ENCODE data around the gene KCNJ16. TPM values are rescaled to one million over a fixed set of nuclear protein-coding genes. Genes with fewer than 3 reads are reported as not detected.

Gene KCNJ16
- total RNA-seq, 1 donor from 2014 or later = not detected

- DNase-seq (ENCODE audit: low read depth) = peak; percentile 63
- H3K4me3 ChIP-seq (ENCODE audit: low read depth, low read length) = no peak overlapping the region
- no peaks in the 10 kb centered on the region for H3K36me3 ChIP-seq (ENCODE audit: control insufficient read depth, insufficient read depth, low read length)
- no peak for FAIRE-seq
- no peaks in the 10 kb centered on the region for H3K27me3 ChIP-seq (ENCODE audit: control insufficient read depth, insufficient read depth, low read length)
- TF ChIP-seq CTCF (IDR thresholded peaks at IDR 0.05; ENCODE audit: insufficient read depth, low read length, severe bottlenecking) = no peak
Measured at GRCh38 chr17:70159980-70160379, 85.0 kb downstream of the KCNJ16 start.

- Histone ChIP-seq H3K4me3 (ENCODE audit: low read depth, low read length) (no peak overlapping the region), H3K27me3 (ENCODE audit: control insufficient read depth, insufficient read depth, low read length) (no peaks in the 10 kb centered on the region), H3K36me3 (ENCODE audit: control insufficient read depth, insufficient read depth, low read length) (no peaks in the 10 kb centered on the region)
- TF ChIP-seq CTCF (IDR thresholded peaks at IDR 0.05; ENCODE audit: insufficient read depth, low read length, severe bottlenecking) = no peak
- no peak for FAIRE-seq
- no peak for DNase-seq (ENCODE audit: low read depth)
Measured at GRCh38 chr17:70161519-70161918, 86.5 kb downstream of the KCNJ16 start.

GRCh38 chr17:70165383-70165782 lies 90.4 kb downstream of the KCNJ16 start:
- FAIRE-seq (no peak), DNase-seq (ENCODE audit: low read depth) (no peak)
- no peak for TF ChIP-seq CTCF (IDR thresholded peaks at IDR 0.05; ENCODE audit: insufficient read depth, low read length, severe bottlenecking)
- Histone ChIP-seq H3K4me3 (ENCODE audit: low read depth, low read length) (no peak overlapping the region), H3K36me3 (ENCODE audit: control insufficient read depth, insufficient read depth, low read length) (no peaks in the 10 kb centered on the region), H3K27me3 (ENCODE audit: control insufficient read depth, insufficient read depth, low read length) (no peaks in the 10 kb centered on the region)

- DNase-seq (ENCODE audit: low read depth) = no peak
- TF ChIP-seq CTCF (IDR thresholded peaks at IDR 0.05; ENCODE audit: insufficient read depth, low read length, severe bottlenecking) = no peak
- H3K27me3 ChIP-seq (ENCODE audit: control insufficient read depth, insufficient read depth, low read length) = no peaks in the 10 kb centered on the region
- H3K36me3 ChIP-seq (ENCODE audit: control insufficient read depth, insufficient read depth, low read length) = no peaks in the 10 kb centered on the region
- FAIRE-seq = no peak
- H3K4me3 ChIP-seq (ENCODE audit: low read depth, low read length) = no peak overlapping the region
Measured at GRCh38 chr17:70166615-70167014, 91.6 kb downstream of the KCNJ16 start.

- no peaks in the 10 kb centered on the region for H3K27me3 ChIP-seq (ENCODE audit: control insufficient read depth, insufficient read depth, low read length)
- TF ChIP-seq CTCF (IDR thresholded peaks at IDR 0.05; ENCODE audit: insufficient read depth, low read length, severe bottlenecking) = peak; percentile 88
- peak; percentile 74 for DNase-seq (ENCODE audit: low read depth)
- H3K36me3 ChIP-seq (ENCODE audit: control insufficient read depth, insufficient read depth, low read length) = no peaks in the 10 kb centered on the region
- peak overlapping the region; percentile 60 for H3K4me3 ChIP-seq (ENCODE audit: low read depth, low read length)
- peak; percentile 97 for FAIRE-seq
Measured at GRCh38 chr17:70168044-70168976, 93.3 kb downstream of the KCNJ16 start.
